Activated CD4-positive, alpha-beta T cell treated with anti-CD3 and anti-CD28 coated beads for 4 hours (primary cell): Measurements from ENCODE around the gene DCHS2.

ENCODE experiments used
- DNase-seq, 2 donors: peaks; one replicate each; pipeline ENCODE4 v3.0.0-alpha.2; 2020

DCHS2 gene

GRCh38 chr4:154186035-154186434 lies 305.6 kb downstream of the DCHS2 start:
- DNase-seq = no peak

GRCh38 chr4:154184238-154184637 lies 307.4 kb downstream of the DCHS2 start:
- no peak for DNase-seq

- DNase-seq = no peak
Observed at GRCh38 chr4:154183264-154183663, 308.3 kb downstream of the DCHS2 start.
